ENCODE results near the gene C19orf25. TPM values are rescaled to one million over a fixed set of nuclear protein-coding genes. Genes with fewer than 3 reads are reported as not detected.

Gene C19orf25
- total and polyA plus RNA-seq, 9 of the 15 experiments (the other 6 are each of a cell fraction or from before 2014, with no cell fraction given): 0.79 to 96.0 (median 36.1) TPM

DNA sequence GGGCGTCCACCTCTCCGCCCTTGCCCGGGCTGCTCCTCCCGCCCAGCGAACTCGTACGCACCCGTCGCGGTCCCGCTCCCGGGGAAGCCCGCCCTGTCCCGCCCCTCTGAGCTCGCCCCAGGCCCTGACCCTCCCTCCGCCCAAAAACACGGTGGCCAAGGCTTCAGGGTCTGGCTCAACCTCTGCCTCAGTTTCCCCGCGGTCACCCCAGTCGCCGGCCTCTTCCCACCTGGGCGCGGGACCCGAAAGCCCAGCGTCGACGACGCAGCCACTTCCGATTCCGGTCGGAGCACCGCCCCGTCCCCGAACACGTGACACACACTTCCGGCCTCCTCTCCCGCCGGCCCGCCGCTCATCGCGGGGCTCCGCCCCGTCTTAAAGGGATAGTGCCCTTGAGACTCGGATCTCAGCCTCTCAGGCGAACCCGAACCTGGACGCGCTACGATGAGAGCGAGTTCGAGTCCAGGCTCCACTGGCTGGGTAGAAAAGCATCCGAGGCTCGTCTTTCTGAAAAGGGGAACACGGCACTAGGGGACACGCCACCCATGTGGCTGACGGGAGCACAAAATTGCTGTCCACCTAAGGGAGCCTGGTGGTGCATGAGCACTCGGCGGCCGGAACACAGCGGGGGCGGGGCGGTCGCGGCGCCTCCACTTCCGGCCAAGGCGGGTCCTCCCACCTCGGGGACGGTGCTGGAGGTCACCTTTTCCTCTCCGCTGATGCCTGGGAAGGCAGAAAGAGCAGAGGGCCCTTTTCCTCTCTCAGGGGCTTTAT is at the start of gene C19orf25 (continued):
- TF ChIP-seq TBP (optimal IDR thresholded peaks at IDR 0.05; ENCODE audit: low read depth, low read length) (peak; percentile 65), TAF9B (IDR thresholded peaks at IDR 0.05; ENCODE audit: partially characterized antibody) (peak; percentile 83), RAD21 (CRISPR knock-in tag; conservative IDR thresholded peaks at IDR 0.05 in 1 of 2, IDR thresholded peaks at IDR 0.05 in 1 of 2) (0 out of 4 replicates have a peak, but pooled peaks of 1 of the 2 experiments have one; percentile 15), L3MBTL2 (IDR thresholded peaks at IDR 0.05) (peak; percentile 88), HMGN3 (IDR thresholded peaks at IDR 0.05; ENCODE audit: borderline replicate concordance, extremely low read depth, insufficient read length, low read depth, low read length) (peak; percentile 52), RCOR1 (IDR thresholded peaks at IDR 0.05; ENCODE audit: borderline replicate concordance in 1 of 2, low read depth in 2 of 2, low read length in 2 of 2) (peak in 1 of 2 experiments; percentile 77; a peak in 2 of 4 replicates), RBM22 (IDR thresholded peaks at IDR 0.05; ENCODE audit: low read depth, low read length, poor library complexity, severe bottlenecking) (no peak), ESRRA (IDR thresholded peaks at IDR 0.05; ENCODE audit: borderline replicate concordance, low read depth) (peak; percentile 99), ZNF263 (CRISPR knock-in tag; IDR thresholded peaks at IDR 0.05; ENCODE audit: borderline replicate concordance) (peak; percentile 88), ATF1 (CRISPR knock-in tag; IDR thresholded peaks at IDR 0.05) (no peak; the same call in 1 of the 2 replicates), ATF1 (tag; IDR thresholded peaks at IDR 0.05) (peak; percentile 78), SPI1 (IDR thresholded peaks at IDR 0.05; ENCODE audit: borderline replicate concordance, low read depth, low read length) (peak; percentile 56; the same call in 1 of the 2 replicates), HLTF (IDR thresholded peaks at IDR 0.05) (0 out of 2 replicates have a peak, but pooled peaks have one; percentile 45), ADNP (tag; IDR thresholded peaks at IDR 0.05) (peak; percentile 99), EGR1 (conservative IDR thresholded peaks at IDR 0.05) (peak; percentile 96), SUPT5H (IDR thresholded peaks at IDR 0.05) (peak; percentile 92)
- TF ChIP-seq, protein P1, sequence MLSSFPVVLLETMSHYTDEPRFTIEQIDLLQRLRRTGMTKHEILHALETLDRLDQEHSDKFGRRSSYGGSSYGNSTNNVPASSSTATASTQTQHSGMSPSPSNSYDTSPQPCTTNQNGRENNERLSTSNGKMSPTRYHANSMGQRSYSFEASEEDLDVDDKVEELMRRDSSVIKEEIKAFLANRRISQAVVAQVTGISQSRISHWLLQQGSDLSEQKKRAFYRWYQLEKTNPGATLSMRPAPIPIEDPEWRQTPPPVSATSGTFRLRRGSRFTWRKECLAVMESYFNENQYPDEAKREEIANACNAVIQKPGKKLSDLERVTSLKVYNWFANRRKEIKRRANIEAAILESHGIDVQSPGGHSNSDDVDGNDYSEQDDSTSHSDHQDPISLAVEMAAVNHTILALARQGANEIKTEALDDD (IDR thresholded peaks at IDR 0.05): no peak
- TF ChIP-seq, protein P2, sequence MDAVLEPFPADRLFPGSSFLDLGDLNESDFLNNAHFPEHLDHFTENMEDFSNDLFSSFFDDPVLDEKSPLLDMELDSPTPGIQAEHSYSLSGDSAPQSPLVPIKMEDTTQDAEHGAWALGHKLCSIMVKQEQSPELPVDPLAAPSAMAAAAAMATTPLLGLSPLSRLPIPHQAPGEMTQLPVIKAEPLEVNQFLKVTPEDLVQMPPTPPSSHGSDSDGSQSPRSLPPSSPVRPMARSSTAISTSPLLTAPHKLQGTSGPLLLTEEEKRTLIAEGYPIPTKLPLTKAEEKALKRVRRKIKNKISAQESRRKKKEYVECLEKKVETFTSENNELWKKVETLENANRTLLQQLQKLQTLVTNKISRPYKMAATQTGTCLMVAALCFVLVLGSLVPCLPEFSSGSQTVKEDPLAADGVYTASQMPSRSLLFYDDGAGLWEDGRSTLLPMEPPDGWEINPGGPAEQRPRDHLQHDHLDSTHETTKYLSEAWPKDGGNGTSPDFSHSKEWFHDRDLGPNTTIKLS (IDR thresholded peaks at IDR 0.05; ENCODE audit: borderline replicate concordance, low read depth): peak; percentile 70; the same call in 1 of the 2 replicates
- TF ChIP-seq, protein P3, sequence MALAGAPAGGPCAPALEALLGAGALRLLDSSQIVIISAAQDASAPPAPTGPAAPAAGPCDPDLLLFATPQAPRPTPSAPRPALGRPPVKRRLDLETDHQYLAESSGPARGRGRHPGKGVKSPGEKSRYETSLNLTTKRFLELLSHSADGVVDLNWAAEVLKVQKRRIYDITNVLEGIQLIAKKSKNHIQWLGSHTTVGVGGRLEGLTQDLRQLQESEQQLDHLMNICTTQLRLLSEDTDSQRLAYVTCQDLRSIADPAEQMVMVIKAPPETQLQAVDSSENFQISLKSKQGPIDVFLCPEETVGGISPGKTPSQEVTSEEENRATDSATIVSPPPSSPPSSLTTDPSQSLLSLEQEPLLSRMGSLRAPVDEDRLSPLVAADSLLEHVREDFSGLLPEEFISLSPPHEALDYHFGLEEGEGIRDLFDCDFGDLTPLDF (CRISPR knock-in tag; IDR thresholded peaks at IDR 0.05): peak; percentile 61; the same call in 1 of the 2 replicates
- TF ChIP-seq, protein P4, sequence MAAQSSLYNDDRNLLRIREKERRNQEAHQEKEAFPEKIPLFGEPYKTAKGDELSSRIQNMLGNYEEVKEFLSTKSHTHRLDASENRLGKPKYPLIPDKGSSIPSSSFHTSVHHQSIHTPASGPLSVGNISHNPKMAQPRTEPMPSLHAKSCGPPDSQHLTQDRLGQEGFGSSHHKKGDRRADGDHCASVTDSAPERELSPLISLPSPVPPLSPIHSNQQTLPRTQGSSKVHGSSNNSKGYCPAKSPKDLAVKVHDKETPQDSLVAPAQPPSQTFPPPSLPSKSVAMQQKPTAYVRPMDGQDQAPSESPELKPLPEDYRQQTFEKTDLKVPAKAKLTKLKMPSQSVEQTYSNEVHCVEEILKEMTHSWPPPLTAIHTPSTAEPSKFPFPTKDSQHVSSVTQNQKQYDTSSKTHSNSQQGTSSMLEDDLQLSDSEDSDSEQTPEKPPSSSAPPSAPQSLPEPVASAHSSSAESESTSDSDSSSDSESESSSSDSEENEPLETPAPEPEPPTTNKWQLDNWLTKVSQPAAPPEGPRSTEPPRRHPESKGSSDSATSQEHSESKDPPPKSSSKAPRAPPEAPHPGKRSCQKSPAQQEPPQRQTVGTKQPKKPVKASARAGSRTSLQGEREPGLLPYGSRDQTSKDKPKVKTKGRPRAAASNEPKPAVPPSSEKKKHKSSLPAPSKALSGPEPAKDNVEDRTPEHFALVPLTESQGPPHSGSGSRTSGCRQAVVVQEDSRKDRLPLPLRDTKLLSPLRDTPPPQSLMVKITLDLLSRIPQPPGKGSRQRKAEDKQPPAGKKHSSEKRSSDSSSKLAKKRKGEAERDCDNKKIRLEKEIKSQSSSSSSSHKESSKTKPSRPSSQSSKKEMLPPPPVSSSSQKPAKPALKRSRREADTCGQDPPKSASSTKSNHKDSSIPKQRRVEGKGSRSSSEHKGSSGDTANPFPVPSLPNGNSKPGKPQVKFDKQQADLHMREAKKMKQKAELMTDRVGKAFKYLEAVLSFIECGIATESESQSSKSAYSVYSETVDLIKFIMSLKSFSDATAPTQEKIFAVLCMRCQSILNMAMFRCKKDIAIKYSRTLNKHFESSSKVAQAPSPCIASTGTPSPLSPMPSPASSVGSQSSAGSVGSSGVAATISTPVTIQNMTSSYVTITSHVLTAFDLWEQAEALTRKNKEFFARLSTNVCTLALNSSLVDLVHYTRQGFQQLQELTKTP (IDR thresholded peaks at IDR 0.05; ENCODE audit: low read depth in 1 of 2, partially characterized antibody in 2 of 2): peak in 1 of 2 experiments; percentile 32

All from K562 (cell line).